Pulmonary artery endothelial cell (primary cell): Measurements from ENCODE around the gene ZER1. TPM values are rescaled to one million over a fixed set of nuclear protein-coding genes. Genes with fewer than 3 reads are reported as not detected.

Experiments
- DNase-seq: peaks from one replicate; pipeline ENCODE4 v3.0.0-alpha.2; 2011; ENCODE audit warnings: low read depth, low spot score
- total RNA-seq: library from RNA; depleted of rRNA; stranded (reverse); fragments of >200 nt; gene quantifications from 2 replicates; pipeline ENCODE4 v1.2.3, GENCODE V29; 2014

Gene ZER1
- total RNA-seq, 1 donor from 2014 or later, result 14.1 TPM

DNA sequence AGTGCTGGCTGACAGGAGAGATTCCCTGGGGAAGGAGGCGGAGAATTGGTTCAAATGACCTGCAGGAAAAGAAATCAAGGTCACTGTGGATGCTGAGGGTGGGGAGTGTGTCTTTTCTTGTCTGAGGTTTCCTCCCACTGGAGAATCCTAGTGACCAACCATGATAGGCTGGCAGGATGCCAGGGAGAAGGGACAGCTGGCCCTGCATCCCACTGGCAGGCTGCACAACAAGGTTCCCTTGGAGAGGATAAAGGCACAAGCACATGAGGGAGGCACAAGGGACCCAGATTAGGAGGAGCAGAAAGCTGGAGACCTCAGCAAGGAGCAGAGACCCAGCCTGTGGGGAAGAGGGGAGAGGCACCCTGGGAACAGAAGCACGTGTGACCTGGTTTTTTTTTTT is 36.4 kb downstream of the ZER1 start:
- DNase-seq, result no peak

DNA sequence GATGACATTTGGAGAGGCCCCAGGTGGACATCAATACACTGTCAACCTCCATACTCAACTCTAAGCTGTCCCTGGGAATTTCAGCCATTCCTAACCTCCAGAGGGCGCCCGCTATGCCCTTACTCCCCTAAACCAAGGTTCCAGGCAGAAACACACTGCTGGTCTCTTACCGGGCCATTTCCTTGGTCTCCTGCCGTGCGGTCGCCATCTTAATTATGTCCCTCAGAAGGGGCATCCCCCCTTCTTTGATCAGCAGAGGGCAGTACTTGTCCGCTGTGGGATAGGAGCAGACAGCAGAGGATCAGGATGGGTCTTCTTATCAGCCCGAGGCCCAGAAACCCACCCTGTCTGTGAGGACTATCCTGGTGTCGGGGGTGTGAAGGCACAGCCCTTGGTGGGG is 38.5 kb downstream of the ZER1 start:
- peak; percentile 64 for DNase-seq

DNA sequence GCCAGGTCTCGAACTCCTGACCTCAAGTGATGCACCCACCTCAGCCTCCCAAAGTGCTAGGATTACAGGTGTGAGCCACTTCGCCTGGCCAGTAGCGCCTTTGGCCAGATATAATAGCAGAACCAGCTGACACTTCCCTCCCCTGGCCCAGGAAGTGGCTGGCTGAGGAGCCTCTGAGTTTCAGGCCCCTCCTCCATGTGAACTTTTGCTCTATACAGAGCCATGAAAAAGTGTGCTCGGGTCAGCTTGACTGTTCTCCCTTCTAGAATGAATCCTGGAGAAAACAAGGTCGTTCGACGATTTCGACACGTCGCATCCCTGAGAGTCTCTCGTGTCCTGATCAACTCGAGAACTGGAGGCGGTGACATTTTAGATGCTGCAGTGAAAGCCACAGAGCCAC is 39.2 kb downstream of the ZER1 start:
- DNase-seq, result no peak

DNA sequence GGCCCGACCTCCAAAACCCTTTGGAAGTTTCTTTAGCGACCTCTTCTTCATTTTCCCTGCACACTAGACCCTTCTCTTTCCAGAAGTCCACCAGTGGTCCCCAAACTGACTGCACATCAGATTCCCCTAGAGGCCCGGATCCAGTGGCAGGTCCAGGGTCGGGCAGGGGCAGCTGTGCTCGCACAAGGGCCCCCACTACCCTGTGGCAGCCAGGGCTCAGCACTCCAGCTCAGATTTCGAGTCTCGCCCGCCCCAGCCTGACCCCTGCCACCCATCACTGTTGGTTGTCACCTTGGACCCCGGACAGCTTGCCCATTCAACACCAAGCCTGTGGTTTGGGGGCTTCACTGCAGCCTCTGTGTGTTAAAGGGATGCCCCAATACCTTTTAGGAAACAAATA is 40.0 kb downstream of the ZER1 start:
- no peak for DNase-seq

DNA sequence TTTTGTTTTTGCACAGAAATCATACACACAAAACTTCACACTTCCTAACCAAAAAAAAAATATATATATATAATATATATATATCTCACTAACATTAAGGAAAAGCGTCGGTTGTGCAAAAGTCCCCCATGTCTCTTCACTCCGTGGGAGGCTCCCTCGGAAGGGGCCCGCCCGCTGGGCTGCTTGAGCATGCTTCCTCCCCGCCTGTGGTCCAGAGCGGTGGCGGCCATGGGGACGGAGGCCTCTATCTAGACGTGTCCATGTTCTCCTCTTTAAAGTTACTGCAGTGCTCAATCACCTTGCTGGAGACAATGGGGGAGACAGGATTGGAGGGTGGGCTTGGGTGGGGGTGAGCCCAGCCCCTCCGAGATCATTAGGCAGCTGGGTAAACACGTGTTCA is 40.6 kb downstream of the ZER1 start:
- no peak for DNase-seq

- DNase-seq, result no peak
Observed at GRCh38 chr9:128729766-128730517, 41.8 kb downstream of the ZER1 start.

DNA sequence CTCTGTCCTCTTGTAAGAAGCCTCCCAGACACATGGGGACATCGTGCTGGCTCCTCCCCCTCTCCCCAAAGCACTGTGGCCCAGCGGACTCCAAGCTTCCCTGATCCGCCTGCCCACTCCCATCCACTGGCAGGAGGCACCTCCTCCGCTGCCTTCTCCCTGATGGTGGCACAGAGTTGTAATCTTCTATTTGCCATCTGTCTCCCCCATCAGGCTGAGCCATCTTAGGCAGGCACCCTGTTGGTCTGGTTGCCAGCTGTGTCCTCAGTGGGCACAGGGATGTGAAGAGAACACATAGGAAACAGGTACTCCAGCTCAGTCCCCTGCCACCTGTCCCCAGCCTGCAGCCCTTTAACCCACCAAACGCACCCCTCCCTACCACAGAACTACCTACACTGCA is 42.4 kb downstream of the ZER1 start:
- no peak for DNase-seq

DNA sequence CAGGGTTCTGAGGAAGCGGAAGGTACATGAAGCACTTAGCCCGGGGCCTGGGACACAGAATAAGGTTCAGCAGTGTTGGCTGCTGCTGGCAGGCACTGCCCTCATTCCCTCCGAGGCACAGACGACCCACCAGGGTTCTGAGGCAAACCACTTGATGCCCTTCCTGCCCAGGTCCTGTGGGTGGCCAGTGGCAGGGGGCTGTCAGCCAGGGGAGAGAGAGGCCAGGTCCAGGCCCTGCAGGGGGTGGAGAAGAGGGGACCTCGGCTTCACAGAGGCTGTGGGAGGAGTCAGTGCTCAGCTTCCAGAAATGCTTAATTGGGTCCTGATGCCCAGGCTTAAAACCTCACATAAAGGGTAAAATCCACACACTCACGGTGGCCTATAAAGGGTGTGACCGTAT is 43.4 kb downstream of the ZER1 start:
- DNase-seq, result no peak

DNA sequence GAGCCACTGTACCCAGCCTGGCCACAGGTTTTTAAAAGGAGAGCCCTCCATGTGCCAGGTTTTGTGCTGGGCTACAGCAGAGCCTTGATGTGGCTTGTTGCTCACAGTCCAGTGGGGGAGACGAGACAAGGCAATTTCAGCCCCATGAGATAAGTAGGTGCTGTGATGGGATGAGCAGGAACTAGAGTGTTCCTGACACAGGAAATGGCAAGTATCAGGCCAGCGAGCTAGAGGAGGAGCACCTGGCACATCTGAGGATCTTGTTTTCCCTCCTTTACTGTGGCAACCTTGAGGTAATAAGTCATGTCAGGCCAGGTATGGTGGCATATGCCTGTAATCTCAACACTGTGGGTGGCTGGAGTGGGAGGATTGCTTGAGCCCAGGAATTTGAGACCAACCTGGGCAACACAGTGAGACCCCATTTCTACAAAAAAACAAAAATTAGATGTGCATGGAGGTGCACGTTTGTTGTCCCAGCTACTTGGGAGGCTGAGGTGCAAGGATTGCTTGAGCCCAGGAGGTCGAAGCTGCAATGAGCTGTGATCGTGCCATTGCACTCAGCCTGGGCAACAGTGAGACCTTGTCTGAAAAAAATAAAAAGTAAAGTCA is 44.0 kb downstream of the ZER1 start:
- DNase-seq, result no peak

DNA sequence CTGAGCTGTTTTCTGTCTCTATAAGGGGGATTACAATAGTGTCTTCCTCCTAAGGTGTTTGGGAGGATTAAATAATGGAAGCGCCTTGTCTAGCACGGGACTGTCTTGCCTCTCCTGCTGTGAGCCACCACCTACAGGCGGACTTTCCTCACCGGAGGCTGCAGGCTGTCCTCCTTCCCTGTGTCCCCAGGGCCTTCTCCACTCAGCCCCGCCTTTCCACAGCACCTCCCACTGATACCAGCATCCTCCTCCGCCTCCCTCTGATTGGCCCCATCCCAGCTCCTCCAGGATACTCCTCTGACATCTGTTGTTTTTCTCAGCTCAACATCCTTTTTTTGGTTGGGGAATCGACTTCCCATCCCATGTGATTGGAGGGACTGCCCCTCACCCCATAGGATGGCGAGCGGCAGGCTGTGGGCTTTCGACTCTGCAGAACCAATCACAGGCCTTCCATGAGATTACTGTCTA is 46.9 kb downstream of the ZER1 start:
- DNase-seq, result peak; percentile 35

DNA sequence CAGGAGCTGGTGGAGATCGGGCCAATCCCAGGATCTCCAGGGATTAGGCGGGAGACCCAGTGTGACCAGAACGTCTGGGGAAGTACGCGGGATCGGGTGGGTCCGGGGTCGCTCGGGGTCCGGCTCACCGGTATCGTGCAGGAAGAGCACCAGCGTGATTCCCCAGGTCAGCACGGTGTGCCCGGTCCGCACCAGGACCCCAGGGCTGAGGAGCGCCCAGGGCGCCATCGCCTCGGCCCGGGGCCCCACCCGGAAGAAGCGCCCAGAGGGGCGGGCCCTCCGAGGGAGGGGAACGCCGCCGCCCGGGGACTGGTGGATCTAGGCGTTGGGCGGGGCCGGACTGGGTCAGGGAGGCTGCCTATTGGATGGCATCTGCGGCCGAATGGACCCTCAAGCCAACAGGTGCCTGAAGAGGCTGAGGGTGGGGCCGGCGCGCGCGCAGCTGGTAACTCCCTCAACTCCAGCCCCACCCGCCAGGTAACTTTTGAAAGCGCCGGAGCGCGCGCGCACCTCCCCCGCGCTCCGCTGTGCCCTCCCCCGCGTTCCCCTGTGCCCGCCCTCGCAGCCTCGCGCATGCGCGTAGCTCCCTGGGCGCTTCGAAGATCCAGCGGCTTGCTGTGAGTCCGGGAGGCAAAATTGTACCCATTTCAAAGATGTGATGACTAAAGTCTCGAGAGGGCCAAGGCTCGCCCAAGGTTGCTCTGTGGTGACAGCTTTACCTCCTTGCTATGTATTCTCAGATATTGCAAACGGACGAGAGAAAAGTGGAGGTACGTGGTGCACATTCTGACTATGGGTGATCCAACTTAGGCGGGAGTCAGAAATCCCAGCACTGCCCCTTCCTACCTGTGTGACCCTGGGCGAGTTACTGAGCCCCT is 47.6 kb downstream of the ZER1 start, which contains the start of gene ZDHHC12:
Gene ZDHHC12 (minus strand): TSS at position 262 of the 878 bp plus-strand sequence. CDS start 34 bp downstream, at position 228.
- DNase-seq, result peak; percentile 77

GRCh38 chr9:128723352-128723865 is 48.3 kb downstream of the ZER1 start:
- no peak for DNase-seq

GRCh38 chr9:128722380-128723351 is 49.1 kb downstream of the ZER1 start:
- no peak for DNase-seq

- no peak for DNase-seq
Observed at GRCh38 chr9:128721487-128722010, 50.2 kb downstream of the ZER1 start.

- no peak for DNase-seq
Observed at GRCh38 chr9:128720841-128721486, 50.8 kb downstream of the ZER1 start.

DNA sequence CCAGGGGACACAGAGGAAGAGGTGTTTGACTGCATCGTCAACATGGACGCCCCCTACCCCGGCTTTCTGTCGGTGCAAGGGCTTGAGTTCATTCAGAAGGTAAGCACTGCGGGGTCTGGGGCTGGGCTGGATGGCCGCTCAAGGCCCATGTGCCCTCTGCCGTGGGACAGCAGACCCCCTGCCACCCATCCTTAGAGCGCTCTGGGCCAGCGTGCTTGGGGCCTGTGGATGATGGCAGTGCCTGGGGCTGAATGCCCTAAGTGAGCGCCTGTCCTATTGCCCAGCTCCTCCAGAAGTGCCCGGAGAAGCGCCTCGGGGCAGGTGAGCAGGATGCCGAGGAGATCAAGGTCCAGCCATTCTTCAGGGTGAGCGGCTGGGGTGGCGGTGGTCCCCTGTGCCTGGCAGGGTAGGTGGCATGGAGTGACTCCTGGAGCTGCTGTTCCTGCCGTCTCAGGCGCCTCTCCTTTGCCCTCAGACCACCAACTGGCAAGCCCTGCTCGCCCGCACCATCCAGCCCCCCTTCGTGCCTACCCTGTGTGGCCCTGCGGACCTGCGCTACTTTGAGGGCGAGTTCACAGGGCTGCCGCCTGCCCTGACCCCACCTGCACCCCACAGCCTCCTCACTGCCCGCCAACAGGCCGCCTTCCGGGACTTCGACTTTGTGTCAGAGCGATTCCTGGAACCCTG is 51.7 kb downstream of the ZER1 start:
- no peak for DNase-seq

DNA sequence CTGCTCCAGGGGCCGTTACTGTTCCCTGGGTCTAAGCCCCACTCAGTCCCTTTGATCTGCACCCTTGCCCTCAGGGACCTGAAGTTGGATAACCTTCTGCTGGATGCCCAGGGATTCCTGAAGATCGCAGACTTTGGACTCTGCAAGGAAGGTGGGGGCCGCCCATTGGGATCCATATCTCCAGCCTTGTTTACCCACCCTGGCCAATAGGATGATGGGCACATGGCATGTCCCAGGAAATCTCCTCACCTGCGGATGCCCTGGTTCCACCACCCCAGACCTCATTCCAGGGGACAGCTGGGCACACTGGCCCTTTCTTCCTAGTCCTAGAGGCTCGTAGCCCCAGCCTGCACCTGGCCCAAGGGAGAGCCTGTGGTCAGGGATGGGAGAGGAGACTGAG is 53.3 kb downstream of the ZER1 start:
- no peak for DNase-seq

DNA sequence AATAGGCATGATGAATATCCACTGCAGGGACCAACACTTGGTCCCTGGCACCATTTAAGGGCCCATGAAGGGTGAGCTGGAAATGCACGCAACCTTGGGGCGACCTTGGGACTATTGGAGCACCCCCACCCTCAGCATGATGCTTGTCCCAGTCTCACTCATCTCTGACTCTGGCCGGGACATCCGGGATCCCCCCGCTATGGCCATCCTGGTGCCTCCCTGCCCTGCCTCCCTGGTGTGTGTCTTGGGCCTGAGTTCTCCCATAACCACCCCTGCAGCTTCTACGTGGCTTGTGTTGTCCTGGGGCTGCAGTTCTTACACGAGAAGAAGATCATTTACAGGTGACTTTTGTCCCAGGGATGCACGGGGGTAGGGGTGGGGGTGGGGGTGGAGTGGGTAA is 53.7 kb downstream of the ZER1 start:
- no peak for DNase-seq

DNA sequence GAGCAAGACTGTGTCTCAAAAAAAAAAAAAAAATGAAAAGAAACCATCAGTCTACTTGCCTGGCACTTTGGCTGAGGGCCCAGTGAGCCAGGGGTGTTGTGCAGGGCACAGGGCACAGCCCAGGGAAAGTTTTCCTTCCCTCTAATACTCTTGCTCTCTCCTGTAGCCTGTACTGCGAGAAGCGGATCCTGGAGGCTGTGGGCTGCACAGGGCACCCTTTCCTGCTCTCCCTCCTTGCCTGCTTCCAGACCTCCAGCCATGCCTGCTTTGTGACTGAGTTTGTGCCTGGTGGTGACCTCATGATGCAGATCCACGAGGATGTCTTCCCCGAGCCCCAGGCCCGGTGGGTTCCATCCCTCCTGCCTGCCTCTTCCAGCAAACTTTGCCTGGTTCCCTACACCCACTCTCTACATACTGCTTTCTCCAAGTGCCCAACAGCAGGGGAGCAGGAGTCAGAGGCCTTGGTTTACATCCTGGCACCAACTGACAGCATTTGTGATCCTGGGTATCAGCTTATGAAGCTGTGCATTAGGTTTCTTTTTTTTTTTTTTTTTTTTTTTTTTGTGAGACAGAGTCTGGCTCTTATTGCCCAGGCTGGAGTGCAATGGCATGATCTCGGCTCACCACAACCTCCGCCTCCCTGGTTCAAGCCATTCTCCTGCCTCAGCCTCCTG is 55.0 kb downstream of the ZER1 start:
- no peak for DNase-seq
